Gastrocnemius medialis (tissue), 4 donors: ENCODE results near the gene AOC1.

Source experiments
- POLR2A ChIP-seq, 2 donors: fragments of 450-650 bp; IDR thresholded peaks; one replicate each; pipeline ENCODE4 v1.6.1; 2017; ENCODE audit warnings: antibody characterized with exemption in 2 of 2, mild to moderate bottlenecking in 2 of 2, moderate library complexity in 2 of 2
- TF ChIP-seq, protein P1 (sequence below), 5 experiments: fragments of 450-650 bp in 3 of 5; fragments of 200-600 bp in 2 of 5; sonication (generic) in 2 of 5; IDR thresholded peaks in 4 of 5; conservative IDR thresholded peaks in 1 of 5; 1 replicate in 4 of 5; 2 replicates in 1 of 5; pipeline ENCODE4 v1.5.1; 2016 to 2019; ENCODE audit warnings: antibody characterized with exemption in 5 of 5, mild to moderate bottlenecking in 3 of 5, moderate library complexity in 3 of 5

DNA sequence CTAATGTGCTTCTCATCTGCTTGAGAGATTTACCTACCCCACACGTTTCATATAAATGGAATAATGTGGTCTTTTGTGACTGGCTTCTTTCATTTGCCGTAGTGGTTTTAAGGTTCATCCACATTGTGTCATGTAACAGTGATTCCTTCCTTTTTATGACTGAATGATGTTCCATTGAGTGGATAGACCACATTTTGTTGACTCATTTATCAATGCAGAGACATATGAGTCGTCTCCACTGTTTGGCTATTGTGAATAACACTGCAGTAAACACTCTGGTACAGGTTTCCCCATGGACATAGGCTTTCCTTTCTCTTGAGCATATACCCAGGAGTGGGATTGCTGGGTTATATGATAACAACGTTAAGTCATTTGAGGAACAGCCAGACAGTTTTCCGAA, 2.0 kb upstream of the AOC1 start:
- no peak for TF ChIP-seq POLR2A (IDR thresholded peaks at IDR 0.05)
- TF ChIP-seq, protein P1, sequence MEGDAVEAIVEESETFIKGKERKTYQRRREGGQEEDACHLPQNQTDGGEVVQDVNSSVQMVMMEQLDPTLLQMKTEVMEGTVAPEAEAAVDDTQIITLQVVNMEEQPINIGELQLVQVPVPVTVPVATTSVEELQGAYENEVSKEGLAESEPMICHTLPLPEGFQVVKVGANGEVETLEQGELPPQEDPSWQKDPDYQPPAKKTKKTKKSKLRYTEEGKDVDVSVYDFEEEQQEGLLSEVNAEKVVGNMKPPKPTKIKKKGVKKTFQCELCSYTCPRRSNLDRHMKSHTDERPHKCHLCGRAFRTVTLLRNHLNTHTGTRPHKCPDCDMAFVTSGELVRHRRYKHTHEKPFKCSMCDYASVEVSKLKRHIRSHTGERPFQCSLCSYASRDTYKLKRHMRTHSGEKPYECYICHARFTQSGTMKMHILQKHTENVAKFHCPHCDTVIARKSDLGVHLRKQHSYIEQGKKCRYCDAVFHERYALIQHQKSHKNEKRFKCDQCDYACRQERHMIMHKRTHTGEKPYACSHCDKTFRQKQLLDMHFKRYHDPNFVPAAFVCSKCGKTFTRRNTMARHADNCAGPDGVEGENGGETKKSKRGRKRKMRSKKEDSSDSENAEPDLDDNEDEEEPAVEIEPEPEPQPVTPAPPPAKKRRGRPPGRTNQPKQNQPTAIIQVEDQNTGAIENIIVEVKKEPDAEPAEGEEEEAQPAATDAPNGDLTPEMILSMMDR (IDR thresholded peaks at IDR 0.05 in 4 of 5, conservative IDR thresholded peaks at IDR 0.05 in 1 of 5), result no peak
